ENCODE data around the gene MYOF.

The MYOF gene

GRCh38 chr10:93498166-93498565, 16.0 kb upstream of the MYOF start:
- H3K4me3 ChIP-seq (IDR thresholded peaks at IDR 0.05; ENCODE audit: insufficient read depth, low read depth, low read length): no peak overlapping the region
- H3K79me2 ChIP-seq (ENCODE audit: insufficient read depth, low read depth): peaks cover 44% of the 10 kb centered on the region
- no peak overlapping the region for H2AFZ ChIP-seq (ENCODE audit: low read depth)
- H4K20me1 ChIP-seq (ENCODE audit: insufficient read depth): no peaks in the 10 kb centered on the region
- no peak overlapping the region for H3K27ac ChIP-seq
- H3K36me3 ChIP-seq (ENCODE audit: insufficient read depth): no peaks in the 10 kb centered on the region
- H3K4me1 ChIP-seq (ENCODE audit: low read depth, poor library complexity, severe bottlenecking): peaks cover 56% of the 10 kb centered on the region
- no peak overlapping the region for H3K9ac ChIP-seq
- peak overlapping the region; percentile 98; the same call in 1 of the 2 replicates for H3K4me2 ChIP-seq
- no peaks in the 10 kb centered on the region for H3K27me3 ChIP-seq (ENCODE audit: insufficient read depth, low read depth)
- TF ChIP-seq, protein P1, sequence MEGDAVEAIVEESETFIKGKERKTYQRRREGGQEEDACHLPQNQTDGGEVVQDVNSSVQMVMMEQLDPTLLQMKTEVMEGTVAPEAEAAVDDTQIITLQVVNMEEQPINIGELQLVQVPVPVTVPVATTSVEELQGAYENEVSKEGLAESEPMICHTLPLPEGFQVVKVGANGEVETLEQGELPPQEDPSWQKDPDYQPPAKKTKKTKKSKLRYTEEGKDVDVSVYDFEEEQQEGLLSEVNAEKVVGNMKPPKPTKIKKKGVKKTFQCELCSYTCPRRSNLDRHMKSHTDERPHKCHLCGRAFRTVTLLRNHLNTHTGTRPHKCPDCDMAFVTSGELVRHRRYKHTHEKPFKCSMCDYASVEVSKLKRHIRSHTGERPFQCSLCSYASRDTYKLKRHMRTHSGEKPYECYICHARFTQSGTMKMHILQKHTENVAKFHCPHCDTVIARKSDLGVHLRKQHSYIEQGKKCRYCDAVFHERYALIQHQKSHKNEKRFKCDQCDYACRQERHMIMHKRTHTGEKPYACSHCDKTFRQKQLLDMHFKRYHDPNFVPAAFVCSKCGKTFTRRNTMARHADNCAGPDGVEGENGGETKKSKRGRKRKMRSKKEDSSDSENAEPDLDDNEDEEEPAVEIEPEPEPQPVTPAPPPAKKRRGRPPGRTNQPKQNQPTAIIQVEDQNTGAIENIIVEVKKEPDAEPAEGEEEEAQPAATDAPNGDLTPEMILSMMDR (conservative IDR thresholded peaks at IDR 0.05; ENCODE audit: low read depth, low read length): no peak

DNA sequence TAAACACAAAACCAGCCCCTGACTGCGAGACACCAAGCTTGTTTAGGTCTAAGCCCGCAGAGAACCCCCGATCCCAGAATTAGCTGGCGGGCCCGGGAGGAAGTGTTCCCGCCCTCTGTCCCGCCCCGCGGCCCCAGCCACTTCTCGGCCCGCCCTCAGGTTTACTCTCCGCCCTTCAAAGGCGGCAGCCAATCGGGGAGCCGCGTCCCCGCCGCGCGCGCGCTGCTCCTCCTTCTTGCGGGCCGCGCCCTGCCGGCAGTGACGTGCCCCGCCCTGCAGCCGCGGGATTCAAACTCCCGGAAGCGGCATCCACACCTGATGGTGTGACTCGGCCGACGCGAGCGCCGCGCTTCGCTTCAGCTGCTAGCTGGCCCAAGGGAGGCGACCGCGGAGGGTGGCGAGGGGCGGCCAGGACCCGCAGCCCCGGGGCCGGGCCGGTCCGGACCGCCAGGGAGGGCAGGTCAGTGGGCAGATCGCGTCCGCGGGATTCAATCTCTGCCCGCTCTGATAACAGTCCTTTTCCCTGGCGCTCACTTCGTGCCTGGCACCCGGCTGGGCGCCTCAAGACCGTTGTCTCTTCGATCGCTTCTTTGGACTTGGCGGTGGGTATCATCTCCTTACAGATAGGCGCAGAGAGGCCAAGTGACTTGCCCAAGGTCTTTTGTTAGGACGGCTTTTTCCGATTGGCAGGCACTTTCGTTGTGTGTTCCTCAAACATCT, 14.3 kb upstream of the MYOF start, which contains the start of gene CEP55:
CEP55 (plus strand) TSS at position 291 of the 720 bp plus-strand sequence. CDS start 3,440 bp downstream, outside the sequence.
- Histone ChIP-seq H4K20me1 (ENCODE audit: insufficient read depth) (no peaks in the 10 kb centered on the region), H3K79me2 (ENCODE audit: insufficient read depth, low read depth) (peaks cover 44% of the 10 kb centered on the region), H3K27me3 (ENCODE audit: insufficient read depth, low read depth) (no peaks in the 10 kb centered on the region), H2AFZ (ENCODE audit: low read depth) (peak within 1 kb of the TSS; percentile 89), H3K4me3 (IDR thresholded peaks at IDR 0.05; ENCODE audit: insufficient read depth, low read depth, low read length) (no peak within 1 kb of the TSS), H3K9ac (peak within 1 kb of the TSS; percentile 73), H3K27ac (peak within 1 kb of the TSS; percentile 60), H3K4me1 (ENCODE audit: low read depth, poor library complexity, severe bottlenecking) (peaks cover 41% of the 10 kb centered on the region), H3K36me3 (ENCODE audit: insufficient read depth) (no peaks in the 10 kb centered on the region), H3K4me2 (peak within 1 kb of the TSS; percentile 98)
- TF ChIP-seq, protein P1 (conservative IDR thresholded peaks at IDR 0.05; ENCODE audit: low read depth, low read length): no peak

DNA sequence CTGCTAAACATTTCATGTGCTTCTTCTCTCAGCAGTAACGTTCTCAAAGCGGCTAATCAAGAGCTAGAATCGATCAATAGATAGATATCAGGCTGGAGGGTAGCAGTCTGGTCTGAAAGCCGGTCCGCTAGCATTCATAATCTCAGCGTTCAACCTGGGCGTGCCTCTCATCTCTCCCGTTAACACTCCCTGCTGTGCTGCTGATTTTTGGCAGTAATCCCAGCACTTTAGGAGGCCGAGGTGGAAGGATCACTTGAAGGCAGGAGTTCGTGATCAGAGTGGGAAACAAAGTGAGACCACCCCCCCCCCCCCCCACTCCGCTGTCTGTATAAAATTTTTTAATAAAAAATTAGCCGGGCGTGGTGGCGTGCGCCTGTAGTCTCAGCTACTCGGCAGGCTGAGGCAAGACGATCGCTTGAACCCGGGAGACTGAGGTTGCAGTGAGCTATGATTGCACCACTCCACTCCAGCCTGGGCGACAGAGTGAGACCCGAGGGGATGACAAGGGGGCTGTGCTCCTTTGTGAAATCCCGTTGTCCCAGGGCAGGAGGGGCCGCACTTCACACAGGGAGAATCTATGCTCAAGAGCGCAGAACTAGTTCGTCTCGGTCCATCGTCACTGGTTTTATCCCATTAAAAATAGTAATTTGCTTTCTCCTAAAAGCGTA, 13.7 kb upstream of the MYOF start:
- H3K4me3 ChIP-seq (IDR thresholded peaks at IDR 0.05; ENCODE audit: insufficient read depth, low read depth, low read length): no peak overlapping the region
- H3K27me3 ChIP-seq (ENCODE audit: insufficient read depth, low read depth): no peaks in the 10 kb centered on the region
- peaks cover 34% of the 10 kb centered on the region for H3K4me1 ChIP-seq (ENCODE audit: low read depth, poor library complexity, severe bottlenecking)
- H3K4me2 ChIP-seq: peak overlapping the region; percentile 95
- H3K9ac ChIP-seq: peak overlapping the region; percentile 73; the same call in 1 of the 2 replicates
- H3K27ac ChIP-seq: no peak overlapping the region
- H2AFZ ChIP-seq (ENCODE audit: low read depth): peak overlapping the region; percentile 89
- no peaks in the 10 kb centered on the region for H3K36me3 ChIP-seq (ENCODE audit: insufficient read depth)
- no peaks in the 10 kb centered on the region for H4K20me1 ChIP-seq (ENCODE audit: insufficient read depth)
- peaks cover 38% of the 10 kb centered on the region for H3K79me2 ChIP-seq (ENCODE audit: insufficient read depth, low read depth)
- TF ChIP-seq, protein P1 (conservative IDR thresholded peaks at IDR 0.05; ENCODE audit: low read depth, low read length): no peak

DNA sequence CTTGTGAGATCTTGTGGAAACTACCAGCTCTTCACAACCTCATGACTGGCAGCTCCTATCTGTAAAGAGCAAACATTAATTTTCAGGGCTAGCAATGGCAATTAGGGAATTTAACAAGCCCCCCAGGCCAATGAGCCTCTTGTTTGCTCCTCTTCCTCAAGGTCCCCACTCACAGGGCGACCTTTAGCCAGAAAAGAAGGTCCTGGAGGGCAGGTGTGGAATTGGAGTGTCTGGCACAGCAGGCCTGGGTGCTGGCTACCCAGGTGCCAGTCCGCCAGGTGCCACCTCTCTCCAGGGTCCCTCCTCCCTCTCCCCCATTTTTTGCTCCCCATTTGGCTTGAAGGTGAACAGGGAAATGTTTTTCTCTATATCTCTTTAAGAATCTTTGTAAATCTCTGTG, 12.4 kb upstream of the MYOF start:
- no peak overlapping the region for H2AFZ ChIP-seq (ENCODE audit: low read depth)
- H3K4me3 ChIP-seq (IDR thresholded peaks at IDR 0.05; ENCODE audit: insufficient read depth, low read depth, low read length): no peak overlapping the region
- no peaks in the 10 kb centered on the region for H4K20me1 ChIP-seq (ENCODE audit: insufficient read depth)
- peaks cover 32% of the 10 kb centered on the region for H3K4me1 ChIP-seq (ENCODE audit: low read depth, poor library complexity, severe bottlenecking)
- H3K36me3 ChIP-seq (ENCODE audit: insufficient read depth): no peaks in the 10 kb centered on the region
- H3K27me3 ChIP-seq (ENCODE audit: insufficient read depth, low read depth): no peaks in the 10 kb centered on the region
- TF ChIP-seq, protein P1 (conservative IDR thresholded peaks at IDR 0.05; ENCODE audit: low read depth, low read length): no peak
- no peak overlapping the region for H3K4me2 ChIP-seq
- no peak overlapping the region for H3K9ac ChIP-seq
- no peak overlapping the region for H3K27ac ChIP-seq
- H3K79me2 ChIP-seq (ENCODE audit: insufficient read depth, low read depth): peaks cover 25% of the 10 kb centered on the region
